HG03060 (cell line): ENCODE measurements around the gene AARS2.
"Not testable (repeated sequence)": the region's sequence is repeated elsewhere in the genome, so short reads cannot be mapped to it uniquely, and the experiment has no call there.

Experiments
- ATAC-seq: cut with Tn5 transposase; IDR thresholded peaks from one replicate; pipeline ENCODE4 v1.9.1; 2021; ENCODE audit warnings: low read depth, moderate number of reproducible peaks; ENCODE audit not compliant: unreplicated experiment

Gene AARS2

GRCh38 chr6:44312901-44313788 lies at the start of gene AARS2:
AARS2 (minus strand) TSS chr6:44313347; CDS start chr6:44313323, 24 bp downstream.
- ATAC-seq, result peak; percentile 71

- no peak for ATAC-seq
These were observed 48.8 kb upstream of the AARS2 start for GRCh38 chr6:44361947-44362346.

GRCh38 chr6:44359973-44360372 lies 46.8 kb upstream of the AARS2 start:
- no peak for ATAC-seq

GRCh38 chr6:44356487-44356886 lies 43.3 kb upstream of the AARS2 start:
- no peak for ATAC-seq

- no peak for ATAC-seq
These were observed 42.5 kb upstream of the AARS2 start for GRCh38 chr6:44355640-44356039.

GRCh38 chr6:44353336-44353735 lies 40.2 kb upstream of the AARS2 start:
- no peak for ATAC-seq

- ATAC-seq, result no peak
These were observed 39.1 kb upstream of the AARS2 start for GRCh38 chr6:44352259-44352658.

GRCh38 chr6:44350650-44350994 lies 37.5 kb upstream of the AARS2 start:
- not testable (repeated sequence) for ATAC-seq

- no peak for ATAC-seq
These were observed 36.9 kb upstream of the AARS2 start for GRCh38 chr6:44349904-44350649.

GRCh38 chr6:44346818-44347217 lies 33.7 kb upstream of the AARS2 start:
- not testable (repeated sequence) for ATAC-seq

- ATAC-seq, result no peak
These were observed 29.3 kb upstream of the AARS2 start, which contains the start of gene SPATS1 for GRCh38 chr6:44342489-44342888. SPATS1 (plus strand) TSS chr6:44342650; CDS start chr6:44343096, 446 bp downstream.

- no peak for ATAC-seq
These were observed 28.9 kb upstream of the AARS2 start for GRCh38 chr6:44342052-44342451.

GRCh38 chr6:44341095-44341890 lies 28.1 kb upstream of the AARS2 start:
- no peak for ATAC-seq

GRCh38 chr6:44339763-44340625 lies 26.8 kb upstream of the AARS2 start:
- no peak for ATAC-seq

- no peak for ATAC-seq
These were observed 26.2 kb upstream of the AARS2 start for GRCh38 chr6:44339301-44339700.

- no peak for ATAC-seq
These were observed 25.3 kb upstream of the AARS2 start for GRCh38 chr6:44338228-44339122.

GRCh38 chr6:44335631-44336030 lies 22.5 kb upstream of the AARS2 start:
- no peak for ATAC-seq

GRCh38 chr6:44333942-44334341 lies 20.8 kb upstream of the AARS2 start:
- ATAC-seq, result no peak
